DND-41 (cell line): Measurements from ENCODE around the gene FOXD2.

Experiments
- EZH2 ChIP-seq: IDR thresholded peaks from 3 replicates; pipeline ENCODE4 v1.6.1; 2012; ENCODE audit warnings: borderline replicate concordance, low read depth, mild to moderate bottlenecking, moderate library complexity, low read length, inconsistent platforms; ENCODE audit not compliant: severe bottlenecking
- TF ChIP-seq, protein P1 (sequence below): IDR thresholded peaks from 2 replicates; pipeline ENCODE4 v1.5.1; 2012; ENCODE audit warnings: borderline replicate concordance, low read length, moderate library complexity, mild to moderate bottlenecking; ENCODE audit not compliant: poor library complexity, severe bottlenecking; ENCODE audit errors: extremely low read depth

DNA sequence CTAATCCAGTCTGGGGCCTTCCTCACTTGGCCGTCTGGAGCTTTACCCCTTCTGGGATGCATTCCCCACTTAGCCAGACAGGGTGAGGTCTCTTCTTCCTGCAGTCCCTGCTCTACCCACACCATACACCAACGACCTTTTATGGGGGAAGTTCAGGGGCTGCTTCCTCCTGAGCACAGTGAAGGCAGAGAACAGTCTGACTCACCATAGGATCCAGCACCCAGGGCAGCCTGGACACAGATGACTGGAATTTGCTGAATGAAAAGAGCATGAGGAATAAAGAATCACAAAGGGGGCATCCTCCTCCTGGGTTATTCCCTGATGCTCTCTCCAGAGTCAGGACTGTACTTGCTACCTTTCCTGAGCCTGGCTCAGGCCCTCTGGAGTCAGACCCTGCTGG is 26.4 kb upstream of the FOXD2 start:
- TF ChIP-seq, protein P1, sequence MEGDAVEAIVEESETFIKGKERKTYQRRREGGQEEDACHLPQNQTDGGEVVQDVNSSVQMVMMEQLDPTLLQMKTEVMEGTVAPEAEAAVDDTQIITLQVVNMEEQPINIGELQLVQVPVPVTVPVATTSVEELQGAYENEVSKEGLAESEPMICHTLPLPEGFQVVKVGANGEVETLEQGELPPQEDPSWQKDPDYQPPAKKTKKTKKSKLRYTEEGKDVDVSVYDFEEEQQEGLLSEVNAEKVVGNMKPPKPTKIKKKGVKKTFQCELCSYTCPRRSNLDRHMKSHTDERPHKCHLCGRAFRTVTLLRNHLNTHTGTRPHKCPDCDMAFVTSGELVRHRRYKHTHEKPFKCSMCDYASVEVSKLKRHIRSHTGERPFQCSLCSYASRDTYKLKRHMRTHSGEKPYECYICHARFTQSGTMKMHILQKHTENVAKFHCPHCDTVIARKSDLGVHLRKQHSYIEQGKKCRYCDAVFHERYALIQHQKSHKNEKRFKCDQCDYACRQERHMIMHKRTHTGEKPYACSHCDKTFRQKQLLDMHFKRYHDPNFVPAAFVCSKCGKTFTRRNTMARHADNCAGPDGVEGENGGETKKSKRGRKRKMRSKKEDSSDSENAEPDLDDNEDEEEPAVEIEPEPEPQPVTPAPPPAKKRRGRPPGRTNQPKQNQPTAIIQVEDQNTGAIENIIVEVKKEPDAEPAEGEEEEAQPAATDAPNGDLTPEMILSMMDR: no peak
- TF ChIP-seq EZH2: no peak
